SU-DHL-6 (cell line): ENCODE measurements around the gene SAPCD1.

Experiments used
- CTCF ChIP-seq: fragments of 200-600 bp; sonication (generic); IDR thresholded peaks from one replicate; pipeline ENCODE4 v1.5.1; 2017; ENCODE audit warnings: antibody characterized with exemption, mild to moderate bottlenecking, low read length, moderate library complexity; ENCODE audit not compliant: insufficient read depth, poor library complexity, severe bottlenecking
- EZH2phosphoT487 ChIP-seq: fragments of 200-600 bp; sonication (generic), shearing (Covaris generic); conservative IDR thresholded peaks from 2 replicates; pipeline ENCODE4 v1.6.1; 2018; ENCODE audit warnings: mild to moderate bottlenecking, antibody characterized with exemption, low read length, moderate library complexity, mixed read lengths

DNA sequence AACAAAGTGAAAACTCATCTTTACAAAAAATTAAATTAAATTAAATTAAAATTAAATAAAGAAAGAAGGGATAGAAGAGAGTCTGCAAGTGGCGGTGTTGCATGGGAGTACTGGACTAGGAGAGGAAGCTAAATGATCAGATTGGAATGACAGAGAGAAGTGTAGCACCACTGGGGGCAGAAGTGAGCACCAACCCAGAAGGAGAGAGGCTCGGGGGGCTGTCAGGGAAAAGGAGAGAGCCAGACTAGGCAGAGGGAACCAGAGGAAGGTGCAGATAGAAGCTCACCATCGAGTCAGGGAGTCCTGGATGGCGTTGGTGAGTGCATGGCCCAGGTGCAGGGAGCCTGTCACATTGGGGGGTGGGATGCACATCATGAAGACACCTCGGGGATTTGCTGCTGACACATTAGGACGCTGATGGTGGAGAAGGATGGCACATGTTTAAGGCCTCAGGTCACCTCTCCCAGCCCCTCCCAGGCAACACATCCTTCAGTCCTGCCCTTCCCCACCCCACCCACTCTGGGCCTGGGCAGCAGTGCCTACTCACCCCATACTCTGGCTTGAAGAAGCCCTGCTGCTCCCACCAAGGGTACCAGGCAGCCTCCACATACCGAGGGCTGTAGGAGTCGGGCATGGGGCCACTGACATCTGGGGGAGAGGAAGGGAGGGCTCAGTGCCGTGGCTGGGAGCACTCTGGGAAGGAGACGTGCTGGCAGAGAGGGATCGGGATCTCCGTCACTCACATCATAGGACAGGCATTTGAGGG, 29.1 kb downstream of the SAPCD1 start:
- TF ChIP-seq EZH2phosphoT487, result no peak
- peak; percentile 85 for TF ChIP-seq CTCF
